Stimulated activated CD8-positive, alpha-beta memory T cell treated with anti-CD3 and anti-CD28 coated beads, Interleukin-7, amount 100 ng/mL, for 48 hours (primary cell): ENCODE results near the gene NRXN3.

Experiments
- DNase-seq, 2 donors: peaks; one replicate each; pipeline ENCODE4 v3.0.0-alpha.2; 2020; ENCODE audit warnings: low read depth in 1 of 2; ENCODE audit errors: extremely low read depth in 1 of 2

NRXN3 gene

GRCh38 chr14:79878785-79879184 lies 1708.6 kb downstream of the NRXN3 start:
- DNase-seq, result no peak

- no peak for DNase-seq
Observed at GRCh38 chr14:79881299-79881698, 1711.1 kb downstream of the NRXN3 start.

GRCh38 chr14:79890527-79890926 lies 1720.4 kb downstream of the NRXN3 start:
- DNase-seq, result no peak

GRCh38 chr14:79896009-79896408 lies 1725.8 kb downstream of the NRXN3 start:
- no peak for DNase-seq

GRCh38 chr14:79899610-79900009 lies 1729.4 kb downstream of the NRXN3 start:
- DNase-seq, result no peak

- no peak for DNase-seq
Observed at GRCh38 chr14:79904497-79904896, 1734.3 kb downstream of the NRXN3 start.

DNA sequence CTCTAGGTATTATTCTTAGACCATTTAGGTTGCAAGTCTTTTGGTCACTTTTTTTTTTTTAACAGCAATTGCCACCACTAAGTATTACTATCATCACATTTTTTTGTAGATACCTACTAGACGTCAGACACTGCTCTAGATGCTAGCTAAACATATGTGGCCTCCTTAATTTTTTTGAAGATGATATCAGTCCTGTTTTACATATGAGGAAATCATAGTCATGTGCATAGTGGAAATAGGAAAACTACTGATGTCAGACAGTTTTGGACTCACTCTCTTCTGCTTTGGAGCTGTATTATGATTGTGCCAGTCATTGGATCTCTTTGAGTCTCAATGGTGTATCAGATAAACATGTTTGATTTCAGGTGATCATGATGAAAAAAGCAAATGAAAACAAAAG lies 1736.8 kb downstream of the NRXN3 start:
- DNase-seq, result no peak

GRCh38 chr14:79910086-79910485 lies 1739.9 kb downstream of the NRXN3 start:
- no peak for DNase-seq

GRCh38 chr14:79911744-79912143 lies 1741.6 kb downstream of the NRXN3 start:
- no peak for DNase-seq

GRCh38 chr14:79914595-79914994 lies 1744.4 kb downstream of the NRXN3 start:
- DNase-seq, result no peak

GRCh38 chr14:79915406-79915805 lies 1745.2 kb downstream of the NRXN3 start:
- DNase-seq, result no peak

GRCh38 chr14:79916281-79916680 lies 1746.1 kb downstream of the NRXN3 start:
- DNase-seq, result no peak

DNA sequence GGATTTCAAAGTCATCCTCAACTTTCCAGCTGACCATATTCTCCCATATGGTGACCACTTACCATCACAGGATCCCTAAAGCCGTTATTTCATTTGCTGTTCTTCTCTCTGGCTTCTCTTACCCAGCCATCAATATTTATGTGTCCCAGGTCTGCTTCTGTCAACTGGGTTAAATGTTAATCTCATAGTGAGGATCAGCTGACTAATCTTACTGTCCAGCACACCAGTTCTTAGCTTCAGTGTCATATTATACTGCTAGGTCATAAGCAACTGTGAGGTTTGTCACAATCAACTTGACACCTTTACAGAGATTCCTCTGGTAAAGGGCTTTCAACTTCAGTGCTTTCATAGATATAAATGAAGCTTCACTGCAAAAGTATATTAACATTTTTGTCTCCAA lies 1746.7 kb downstream of the NRXN3 start:
- no peak for DNase-seq
